NCI-H2107 (cell line): ENCODE data around the gene PSMB7.

Source experiments
- DNase-seq: peaks from one replicate; lab custom pipeline; 2025; lab: John Stamatoyannopoulos, UW

Gene PSMB7

GRCh38 chr9:124381170-124381945 lies 33.9 kb downstream of the PSMB7 start:
- DNase-seq, result no peak

DNA sequence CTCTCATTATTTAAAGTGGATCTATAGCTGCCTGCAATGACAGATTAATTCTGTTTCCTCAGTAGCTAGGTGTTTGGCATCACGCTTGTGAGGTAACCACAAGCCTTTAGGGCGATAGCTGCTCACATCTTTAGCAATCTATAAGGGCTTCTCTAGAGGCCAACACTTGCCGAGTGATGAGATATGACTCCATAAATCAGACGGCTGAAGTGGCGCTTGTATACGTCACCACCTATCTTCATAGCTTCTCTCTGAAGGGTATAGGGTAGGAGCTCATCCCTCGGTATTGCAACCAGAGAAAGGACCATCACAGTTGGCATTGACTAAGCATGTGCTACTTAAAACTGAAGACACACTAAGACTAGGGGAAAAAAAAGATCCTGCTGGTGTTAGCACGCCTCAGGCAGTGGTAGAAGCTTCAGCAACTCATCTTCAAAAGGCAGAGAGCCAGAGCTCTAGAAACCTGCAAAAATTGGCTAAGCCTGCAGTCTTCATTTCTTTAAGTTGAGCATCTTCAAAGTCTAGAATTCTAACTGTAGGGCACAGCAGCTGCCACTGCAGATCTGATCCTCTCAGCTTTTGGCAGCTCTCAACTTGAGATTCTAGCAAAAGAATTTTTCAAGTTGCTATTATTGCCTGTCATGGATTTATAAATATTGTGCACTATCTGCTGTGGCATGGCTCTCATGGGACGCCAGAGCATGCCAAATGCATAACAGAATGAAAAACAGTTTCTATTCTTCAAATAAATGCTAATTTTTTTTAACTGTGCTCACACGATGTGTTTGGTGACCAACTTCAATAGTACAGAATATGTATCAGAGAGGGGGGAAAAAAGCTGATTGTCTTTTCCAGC lies 37.5 kb downstream of the PSMB7 start:
- no peak for DNase-seq

GRCh38 chr9:124376329-124376728 lies 38.9 kb downstream of the PSMB7 start:
- DNase-seq, result no peak

GRCh38 chr9:124375726-124376125 lies 39.5 kb downstream of the PSMB7 start:
- DNase-seq, result no peak

- no peak for DNase-seq
These were observed 41.4 kb downstream of the PSMB7 start for GRCh38 chr9:124373851-124374250.

DNA sequence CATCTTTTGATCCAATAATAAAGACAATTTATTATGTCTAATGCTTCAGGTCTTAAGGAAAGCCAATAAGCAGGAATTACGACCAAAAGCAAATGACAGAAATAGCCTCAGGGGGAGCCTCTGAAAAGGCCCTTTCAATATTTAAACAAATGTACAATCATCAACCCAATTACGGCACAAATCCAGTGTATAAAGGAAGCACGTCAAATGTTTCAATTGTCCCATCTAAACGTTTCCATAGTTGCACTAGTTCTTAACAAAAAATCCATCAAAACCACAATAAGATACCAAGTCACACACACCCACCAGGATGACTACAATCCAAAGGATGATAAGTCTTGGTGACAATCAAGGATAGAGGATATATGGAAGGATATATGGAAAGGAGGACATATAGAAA lies 41.9 kb downstream of the PSMB7 start:
- no peak for DNase-seq

- DNase-seq, result no peak
These were observed 43.2 kb downstream of the PSMB7 start for GRCh38 chr9:124372038-124372437.

- no peak for DNase-seq
These were observed 44.2 kb downstream of the PSMB7 start for GRCh38 chr9:124370896-124371582.

- no peak for DNase-seq
These were observed 45.9 kb downstream of the PSMB7 start for GRCh38 chr9:124369231-124369797.

GRCh38 chr9:124368692-124369091 lies 46.5 kb downstream of the PSMB7 start:
- DNase-seq, result no peak

- DNase-seq, result no peak
These were observed 48.6 kb downstream of the PSMB7 start for GRCh38 chr9:124366476-124367220.

DNA sequence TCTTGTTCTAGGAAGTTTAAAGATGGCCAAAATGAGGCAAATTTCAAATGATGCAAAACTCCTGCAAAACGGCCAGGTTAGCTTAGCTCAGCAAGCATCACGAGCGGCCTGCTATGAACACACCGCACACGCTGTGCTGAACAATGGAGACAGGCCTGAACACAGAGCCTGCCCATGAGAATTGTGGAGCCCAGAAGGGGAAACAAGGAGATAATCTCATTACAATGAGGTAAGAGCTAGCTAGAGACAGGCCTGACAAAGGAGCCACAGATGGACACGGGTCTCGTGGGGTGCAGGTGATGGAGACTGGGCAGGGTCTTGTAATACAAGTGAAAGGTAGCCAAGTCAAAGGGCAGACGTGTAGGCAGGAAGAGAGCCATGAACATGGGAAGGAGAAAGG lies 50.2 kb downstream of the PSMB7 start:
- DNase-seq, result no peak

DNA sequence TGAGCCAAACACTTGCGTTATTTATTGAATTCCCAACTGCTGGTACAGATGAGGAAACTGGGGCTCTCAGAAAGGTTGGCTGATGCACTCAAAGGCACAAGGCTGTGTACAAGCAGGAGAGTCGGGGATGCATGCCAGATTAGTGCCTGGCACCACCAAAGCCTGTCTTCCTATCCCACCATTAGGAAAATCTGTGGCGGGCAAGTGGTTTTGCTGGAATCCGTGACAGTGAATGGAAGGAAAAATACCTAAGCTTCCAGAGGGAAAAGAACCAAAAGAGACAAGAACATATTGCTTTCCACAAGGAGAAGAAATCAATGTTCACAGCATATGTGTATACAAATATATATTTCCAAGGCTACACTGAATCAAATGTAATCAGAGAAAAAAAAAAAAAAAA lies 51.1 kb downstream of the PSMB7 start:
- no peak for DNase-seq

GRCh38 chr9:124363326-124364096 lies 51.7 kb downstream of the PSMB7 start:
- no peak for DNase-seq

DNA sequence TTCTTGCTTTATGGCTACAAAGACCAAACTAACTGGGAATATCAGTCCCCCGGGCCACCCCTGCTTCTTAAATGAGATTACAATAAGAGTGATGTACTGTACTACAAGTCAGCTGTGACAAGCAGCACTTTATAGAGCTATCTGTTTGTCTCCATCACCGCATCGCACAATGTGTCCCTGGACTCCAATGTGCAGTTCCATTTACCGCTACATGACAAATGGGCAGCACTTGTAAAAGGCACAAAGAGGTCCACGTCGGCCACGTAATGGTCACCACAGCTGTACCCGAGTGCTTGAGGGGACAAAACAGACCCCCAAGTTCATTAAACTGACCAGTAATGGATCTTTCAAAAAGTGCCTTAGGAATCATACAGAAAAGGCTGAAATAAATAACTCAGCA lies 54.1 kb downstream of the PSMB7 start:
- DNase-seq, result no peak

DNA sequence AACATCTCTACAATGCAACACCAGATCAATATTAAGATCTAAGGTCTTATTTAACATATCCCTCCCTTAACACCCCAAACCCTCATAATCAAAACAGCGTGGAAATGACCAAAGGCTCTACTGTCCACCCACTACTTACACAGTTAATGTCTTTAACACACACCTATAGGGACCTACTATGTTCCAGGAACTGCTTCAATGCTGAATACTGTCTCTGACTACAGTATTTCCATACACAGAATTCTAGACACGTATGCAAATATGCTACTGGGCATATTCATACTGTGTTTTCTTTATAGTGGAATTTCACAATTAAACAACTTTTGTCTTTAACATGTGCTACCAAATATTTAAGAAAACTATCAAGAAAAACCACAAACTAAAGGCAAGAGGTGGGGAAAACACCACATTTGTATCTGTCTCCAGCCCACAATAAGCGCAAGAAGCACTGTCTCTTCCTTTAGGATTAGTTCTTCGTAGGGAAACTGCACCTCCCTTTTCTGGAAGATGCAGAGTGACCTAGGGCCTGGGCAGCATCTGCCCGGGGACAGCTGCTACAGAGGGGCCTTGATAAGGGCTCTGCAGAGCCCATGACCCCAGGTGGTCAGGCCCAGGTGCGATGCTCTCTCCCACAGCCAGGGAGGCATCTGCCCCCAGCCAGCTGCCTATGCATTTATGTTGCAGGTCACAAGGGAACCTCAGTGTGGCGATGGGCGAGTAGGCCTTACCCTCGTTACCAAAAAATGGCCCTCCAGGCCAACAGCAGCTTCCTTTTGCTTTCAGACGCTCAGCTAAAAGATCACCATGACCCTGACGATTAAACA lies 55.2 kb downstream of the PSMB7 start:
- no peak for DNase-seq

GRCh38 chr9:124359426-124359825 lies 55.8 kb downstream of the PSMB7 start:
- no peak for DNase-seq

GRCh38 chr9:124358631-124359030 lies 56.6 kb downstream of the PSMB7 start:
- DNase-seq, result no peak

- no peak for DNase-seq
These were observed 57.4 kb downstream of the PSMB7 start for GRCh38 chr9:124357721-124358361.
